Heart right ventricle (tissue), 16 donors: Measurements from ENCODE around the gene PMIS2. TPM values are rescaled to one million over a fixed set of nuclear protein-coding genes. Genes with fewer than 3 reads are reported as not detected.

Experiments
- ATAC-seq, 8 donors: fragments of 200-7000 bp; cut with Tn5 transposase; one replicate each; pipeline ENCODE4 v1.9.1; 2020; ENCODE audit warnings: mild to moderate bottlenecking in 8 of 8, moderate library complexity in 8 of 8, moderate number of reproducible peaks in 1 of 8
- DNase-seq, 2 donors: peaks; one replicate each; pipeline ENCODE4 v3.0.0-alpha.2; 2020
- H3K27ac ChIP-seq, 10 donors: fragments of 200-600 bp; sonication (generic) in 2 of 10; one replicate each; pipeline versions ENCODE4 v1.5.0 to v1.8.0; 2020 to 2022; ENCODE audit warnings: mild to moderate bottlenecking in 3 of 10
- H3K27me3 ChIP-seq, 7 donors: fragments of 200-600 bp; one replicate each; pipeline ENCODE4 v1.8.0; 2021 to 2022; ENCODE audit warnings: mild to moderate bottlenecking in 2 of 7
- H3K36me3 ChIP-seq, 9 donors: fragments of 200-600 bp; sonication (generic) in 1 of 9; one replicate each; pipeline versions ENCODE4 v1.5.0 to v1.8.0; 2020 to 2022; ENCODE audit warnings: mild to moderate bottlenecking in 2 of 9
- H3K4me1 ChIP-seq, 9 donors: fragments of 200-600 bp; sonication (generic) in 1 of 9; one replicate each; pipeline versions ENCODE4 v1.5.0 to v1.8.0; 2020 to 2022; ENCODE audit warnings: mild to moderate bottlenecking in 4 of 9
- H3K4me3 ChIP-seq, 10 donors: fragments of 200-600 bp; sonication (generic) in 2 of 10; one replicate each; pipeline versions ENCODE4 v1.5.0 to v1.8.0; 2020 to 2022; ENCODE audit warnings: mild to moderate bottlenecking in 7 of 10, moderate library complexity in 2 of 10
- H3K9me3 ChIP-seq, 11 donors: fragments of 200-600 bp in 10 of 11; sonication (generic) in 2 of 11; one replicate each; pipeline versions ENCODE4 v1.5.0 to v1.8.0; 2013 to 2022; ENCODE audit warnings: mild to moderate bottlenecking in 2 of 11, control low read depth in 1 of 11, moderate library complexity in 1 of 11
- CTCF ChIP-seq, 9 donors: fragments of 200-600 bp; sonication (generic) in 2 of 9; IDR thresholded peaks; one replicate each; pipeline versions ENCODE4 v1.5.0 to v1.8.0; 2021 to 2022; ENCODE audit warnings: antibody characterized with exemption in 9 of 9, mild to moderate bottlenecking in 5 of 9, moderate library complexity in 1 of 9
- WGBS, 2 donors: extraction: QIAGEN DNeasy Blood & Tissue Kit; methylation state at CpG; one replicate each; pipeline ENCODE4 v1.1.7; 2013; ENCODE audit warnings: inconsistent platforms in 1 of 2; 5-methylcytosine and 5-hydroxymethylcytosine counted together
- intact Hi-C, 10 donors: fragments of 100-400 bp; cut with DNase I; formaldehyde crosslinking; loops; one replicate each; pipeline versions ENCODE4 v1.11.1 to v1.14.2; 2022
- polyA plus RNA-seq, 2 donors: library from polyadenylated mRNA; stranded (reverse); fragments of 200-250 nt; gene quantifications; one replicate each; pipeline ENCODE4 v1.2.3, GENCODE V29; 2013
- total RNA-seq, 10 donors: library from RNA; stranded (reverse); fragmentation: NEBNext Ultra II Directional in 3 of 10; extraction: Animal tissue kit (Norgen Biotek cat#: 25700) in 3 of 10; gene quantifications; one replicate each; pipeline versions ENCODE4 v1.2.1 to v1.2.4, GENCODE V29; 2021 to 2023
- donor health status: Arrhythmogenic right ventricular cardiomyopathy.
- donor health status: ischemic (EF 13 %, LVEDD 7.1; RV severe dilation, severe dysfunction).
- donor health status: healthy with polysubstance abuse.
- donor health status: DM: no; HTN: yes; CAD: no.
- donor health status: DM: no; HTN: no; CAD: no.
- donor health status: ischemic (EF 25% LVEDD 6.9; RV normal size, moderate dysfunction).
- donor health status: ischemic (EF 25% LVEDD 5.7; RV mildly dilated, moderate dysfunction).
- donor health status: healthy.
- donor health status: DM: yes; HTN: yes; CAD: no.
- donor health status: Ischemic cardiomyopathy.
- donor health status: ischemic (EF 35%, LVEDD 5.7; RV mildly dilated, moderate dysfunction).
- donor health status: nonischemic (EF 11% LVEDD 7.7; RV severe dilation, severe dysfunction).
- donor health status: DM: yes; HTN: yes; CAD: no.
- donor health status: PGD.
- donor health status: ischemic (EF 29% LVEDD 5.4; RV normal size, mild dysfunction).
- donor health status: nonischemic (EF 23%, LVEDD 6.1; RV moderate dilation, normal function).

PMIS2 gene
- total and polyA plus RNA-seq, 12 donors = not detected

GRCh38 chr19:35560677-35561076 is 25.3 kb upstream of the PMIS2 start:
- H3K4me1 ChIP-seq = peaks cover 2 to 9% (median 7%) of the 10 kb centered on the region in 9 donors
- intact Hi-C loops = no loop called here
- WGBS, 2 donors = 54 to 59% methylated on average over 6 of the region's 6 CpGs

GRCh38 chr19:35561436-35561835 is 24.5 kb upstream of the PMIS2 start:
- intact Hi-C loops = no loop called here
- H3K4me3 ChIP-seq = no peak overlapping the region
- DNase-seq (no peak), ATAC-seq (no peak)
- no peaks in the 10 kb centered on the region for H3K9me3 ChIP-seq
- H3K27me3 ChIP-seq = peaks cover 6 to 75% (median 70%) of the 10 kb centered on the region in 7 donors
- 70 to 76% methylated on average over 6 of the region's 6 CpGs for WGBS, 2 donors
- no peak for TF ChIP-seq CTCF (IDR thresholded peaks at IDR 0.05)
- peaks cover 2 to 9% (median 7%) of the 10 kb centered on the region in 9 donors for H3K4me1 ChIP-seq
- H3K27ac ChIP-seq = no peak overlapping the region
- no peaks in the 10 kb centered on the region for H3K36me3 ChIP-seq

More at GRCh38 chr19:35560677-35561076, 25.3 kb upstream of the PMIS2 start:
- no peak for TF ChIP-seq CTCF (IDR thresholded peaks at IDR 0.05)
- H3K36me3 ChIP-seq = no peaks in the 10 kb centered on the region
- no peak overlapping the region for H3K27ac ChIP-seq
- H3K9me3 ChIP-seq = no peaks in the 10 kb centered on the region
- ATAC-seq = no peak
- H3K4me3 ChIP-seq = no peak overlapping the region
- H3K27me3 ChIP-seq = peaks cover 6 to 78% (median 72%) of the 10 kb centered on the region in 7 donors
- no peak for DNase-seq

GRCh38 chr19:35562336-35562735 is 23.6 kb upstream of the PMIS2 start:
- Histone ChIP-seq H3K9me3 (no peaks in the 10 kb centered on the region), H3K4me3 (no peak overlapping the region), H3K27me3 (peaks cover 6 to 66% (median 61%) of the 10 kb centered on the region in 7 donors), H3K4me1 (peaks cover 2 to 9% (median 7%) of the 10 kb centered on the region in 9 donors), H3K36me3 (no peaks in the 10 kb centered on the region), H3K27ac (no peak overlapping the region)
- ATAC-seq = no peak
- no peak for DNase-seq
- no peak for TF ChIP-seq CTCF (IDR thresholded peaks at IDR 0.05)
- 59 to 67% methylated on average over 17 of the region's 17 CpGs for WGBS, 2 donors
- intact Hi-C loops = no loop called here

- Histone ChIP-seq H3K9me3 (no peaks in the 10 kb centered on the region), H3K27me3 (peaks cover 6 to 66% (median 57%) of the 10 kb centered on the region in 7 donors), H3K4me1 (peaks cover 2 to 9% (median 7%) of the 10 kb centered on the region in 9 donors), H3K27ac (no peak overlapping the region), H3K36me3 (no peaks in the 10 kb centered on the region), H3K4me3 (no peak overlapping the region)
- no peak for ATAC-seq
- no peak for DNase-seq
- WGBS, 2 donors = 54 to 57% methylated on average over 2 of the region's 2 CpGs
- intact Hi-C loops = no loop called here
- TF ChIP-seq CTCF (IDR thresholded peaks at IDR 0.05) = no peak
These were observed 23.2 kb upstream of the PMIS2 start for GRCh38 chr19:35562776-35563175.
